SU-DHL-6 (cell line): ENCODE results near the gene CDH7.

Experiments
- H2AFZ ChIP-seq: fragments of 200-600 bp; sonication (generic); 2 replicates; pipeline ENCODE4 v1.6.1; 2014; ENCODE audit warnings: low read depth, mild to moderate bottlenecking, moderate library complexity, mixed read lengths, antibody characterized with exemption, low read length; ENCODE audit not compliant: severe bottlenecking
- H3F3A ChIP-seq: fragments of 200-600 bp; shearing (Covaris generic); 2 replicates; pipeline ENCODE4 v1.6.0; 2016; ENCODE audit warnings: antibody characterized with exemption, mild to moderate bottlenecking; ENCODE audit not compliant: insufficient read depth
- H3K27ac ChIP-seq: fragments of 200-600 bp; sonication (generic); 2 replicates; pipeline ENCODE4 v1.5.1; 2016; ENCODE audit warnings: low read depth, mild to moderate bottlenecking, low read length, moderate library complexity, mixed read lengths
- H3K27me3 ChIP-seq: fragments of 200-600 bp; sonication (generic), shearing (Covaris generic); 2 replicates; pipeline ENCODE4 v1.6.0; 2014; ENCODE audit warnings: mild to moderate bottlenecking, low read length
- H3K36me3 ChIP-seq: fragments of 200-600 bp; sonication (generic); 2 replicates; pipeline ENCODE4 v1.6.1; 2014; ENCODE audit warnings: mild to moderate bottlenecking, low read length, mixed read lengths
- H3K4me2 ChIP-seq: fragments of 300-600, 200-600 bp; shearing (Covaris generic), sonication (generic); 2 replicates; pipeline ENCODE4 v1.6.0; 2014; ENCODE audit warnings: low read length, low read depth, mild to moderate bottlenecking; ENCODE audit not compliant: poor library complexity, severe bottlenecking
- H3K4me3 ChIP-seq: fragments of 200-600 bp; sonication (generic); 2 replicates; pipeline ENCODE4 v1.5.1; 2014; ENCODE audit warnings: antibody characterized with exemption, low read length, mild to moderate bottlenecking, mixed read lengths; ENCODE audit not compliant: insufficient read depth, poor library complexity, severe bottlenecking
- H3K79me2 ChIP-seq: fragments of 200-600 bp; sonication (generic); 2 replicates; pipeline ENCODE4 v1.6.1; 2014; ENCODE audit warnings: mild to moderate bottlenecking, low read length, moderate library complexity; ENCODE audit not compliant: insufficient read depth
- H3K9ac ChIP-seq: fragments of 200-600 bp; sonication (generic); 2 replicates; pipeline ENCODE4 v1.7.0; 2014; ENCODE audit warnings: mild to moderate bottlenecking, low read length
- H3K9me2 ChIP-seq: fragments of 200-600 bp; sonication (generic); replicated peaks from 2 replicates; pipeline ENCODE4 v1.6.1; 2014; ENCODE audit warnings: low read length; ENCODE audit not compliant: insufficient read depth
- H3K9me3 ChIP-seq: fragments of 200-600 bp; sonication (generic); 2 replicates; pipeline ENCODE4 v1.6.1; 2014; ENCODE audit warnings: low read length, mixed read lengths; ENCODE audit not compliant: insufficient read depth
- H4K20me1 ChIP-seq: fragments of 200-600 bp; sonication (generic); 2 replicates; pipeline ENCODE4 v1.6.1; 2014; ENCODE audit warnings: low read depth, mild to moderate bottlenecking, antibody characterized with exemption, low read length, moderate library complexity, mixed read lengths
- CTCF ChIP-seq: fragments of 200-600 bp; sonication (generic); IDR thresholded peaks from one replicate; pipeline ENCODE4 v1.5.1; 2017; ENCODE audit warnings: antibody characterized with exemption, mild to moderate bottlenecking, low read length, moderate library complexity; ENCODE audit not compliant: insufficient read depth, poor library complexity, severe bottlenecking
- EZH2phosphoT487 ChIP-seq: fragments of 200-600 bp; sonication (generic), shearing (Covaris generic); conservative IDR thresholded peaks from 2 replicates; pipeline ENCODE4 v1.6.1; 2018; ENCODE audit warnings: mild to moderate bottlenecking, antibody characterized with exemption, low read length, moderate library complexity, mixed read lengths

Gene CDH7

GRCh38 chr18:65922103-65922502 is 171.3 kb downstream of the CDH7 start:
- Histone ChIP-seq H3F3A (no peaks in the 10 kb centered on the region), H3K9me3 (no peaks in the 10 kb centered on the region), H2AFZ (no peak overlapping the region), H3K9ac (no peak overlapping the region), H3K36me3 (no peaks in the 10 kb centered on the region), H3K4me3 (no peak overlapping the region), H3K27me3 (no peaks in the 10 kb centered on the region), H3K4me2 (no peak overlapping the region), H3K79me2 (no peaks in the 10 kb centered on the region), H3K27ac (no peak overlapping the region), H3K9me2 (no peaks in the 10 kb centered on the region), H4K20me1 (no peaks in the 10 kb centered on the region)
- no peak for TF ChIP-seq CTCF
- TF ChIP-seq EZH2phosphoT487: no peak

- H3K9me3 ChIP-seq: no peaks in the 10 kb centered on the region
- no peak overlapping the region for H3K4me3 ChIP-seq
- H3K36me3 ChIP-seq: no peaks in the 10 kb centered on the region
- H3K79me2 ChIP-seq: no peaks in the 10 kb centered on the region
- H3F3A ChIP-seq: no peaks in the 10 kb centered on the region
- no peak overlapping the region for H3K4me2 ChIP-seq
- no peak overlapping the region for H3K9ac ChIP-seq
- H3K9me2 ChIP-seq: no peaks in the 10 kb centered on the region
- no peaks in the 10 kb centered on the region for H4K20me1 ChIP-seq
- H3K27me3 ChIP-seq: no peaks in the 10 kb centered on the region
- no peak for TF ChIP-seq EZH2phosphoT487
- TF ChIP-seq CTCF: no peak
- H2AFZ ChIP-seq: no peak overlapping the region
- H3K27ac ChIP-seq: no peak overlapping the region
Observed at GRCh38 chr18:65924904-65925303, 174.1 kb downstream of the CDH7 start.

- Histone ChIP-seq H3K79me2 (no peaks in the 10 kb centered on the region), H3K4me3 (no peak overlapping the region), H3K4me2 (no peak overlapping the region), H3K9me2 (no peaks in the 10 kb centered on the region), H2AFZ (no peak overlapping the region), H3K27me3 (no peaks in the 10 kb centered on the region), H3K9ac (no peak overlapping the region), H3K9me3 (no peaks in the 10 kb centered on the region), H3K36me3 (no peaks in the 10 kb centered on the region), H3K27ac (no peak overlapping the region), H4K20me1 (no peaks in the 10 kb centered on the region), H3F3A (no peaks in the 10 kb centered on the region)
- TF ChIP-seq EZH2phosphoT487 (no peak), CTCF (no peak)
Observed at GRCh38 chr18:65934874-65935273, 184.1 kb downstream of the CDH7 start.
